PC-9 (cell line): ENCODE results near the gene LSR.

Experiments used
- EZH2 ChIP-seq: fragments of 200-600 bp; sonication (generic); IDR thresholded peaks from 2 replicates; pipeline ENCODE4 v1.8.0; 2017; ENCODE audit warnings: antibody characterized with exemption, low read depth
- TF ChIP-seq, protein P1 (sequence below): fragments of 200-600 bp; sonication (generic); conservative IDR thresholded peaks from 2 replicates; pipeline ENCODE4 v1.6.1; 2017; ENCODE audit warnings: mixed run types, antibody characterized with exemption, mild to moderate bottlenecking, moderate library complexity

DNA sequence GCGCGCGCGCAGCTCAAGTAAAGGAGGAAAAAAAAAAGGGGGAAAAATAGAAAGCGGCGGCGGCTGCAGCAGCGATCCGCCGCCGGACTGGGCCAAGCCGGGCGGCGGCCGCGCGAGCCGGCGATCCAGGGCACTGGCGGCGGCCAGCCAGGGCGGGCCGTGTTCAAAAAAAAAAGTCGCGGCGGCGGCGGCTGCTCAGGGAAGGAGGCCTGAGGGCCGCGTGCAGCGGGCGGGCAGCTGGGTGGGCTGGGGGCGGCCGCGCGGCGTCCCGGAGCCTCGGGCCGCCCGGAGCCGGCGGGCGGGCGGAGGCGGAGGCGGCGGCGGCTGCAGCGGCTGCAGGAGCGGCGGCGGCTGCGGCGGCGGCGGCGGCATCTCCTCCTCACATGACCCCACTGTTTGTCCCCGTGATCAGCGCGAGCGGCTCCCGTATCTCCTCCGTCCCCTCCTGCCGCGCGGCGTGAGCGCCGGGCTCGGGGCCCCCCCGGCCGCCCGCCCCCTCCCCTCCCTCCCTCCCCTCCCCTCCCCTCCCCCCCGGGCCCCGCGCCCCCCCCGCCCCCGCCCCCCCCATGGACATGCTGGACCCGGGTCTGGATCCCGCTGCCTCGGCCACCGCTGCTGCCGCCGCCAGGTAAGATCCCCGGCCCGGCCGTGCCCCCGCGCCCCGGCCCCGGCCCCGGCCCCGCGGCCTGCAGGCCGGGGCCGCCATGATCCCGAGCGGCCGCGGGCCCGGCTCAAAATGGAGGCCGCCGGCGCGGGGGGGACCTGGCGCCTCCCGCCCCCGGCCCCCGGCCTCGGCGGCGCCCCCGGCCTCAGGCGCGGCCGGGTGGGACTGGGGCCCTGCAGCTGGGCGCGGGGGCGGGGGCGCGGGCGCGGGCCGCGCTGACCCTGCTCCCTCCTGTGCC lies 20.0 kb downstream of the LSR start, which contains the start of gene USF2:
- TF ChIP-seq, protein P1, sequence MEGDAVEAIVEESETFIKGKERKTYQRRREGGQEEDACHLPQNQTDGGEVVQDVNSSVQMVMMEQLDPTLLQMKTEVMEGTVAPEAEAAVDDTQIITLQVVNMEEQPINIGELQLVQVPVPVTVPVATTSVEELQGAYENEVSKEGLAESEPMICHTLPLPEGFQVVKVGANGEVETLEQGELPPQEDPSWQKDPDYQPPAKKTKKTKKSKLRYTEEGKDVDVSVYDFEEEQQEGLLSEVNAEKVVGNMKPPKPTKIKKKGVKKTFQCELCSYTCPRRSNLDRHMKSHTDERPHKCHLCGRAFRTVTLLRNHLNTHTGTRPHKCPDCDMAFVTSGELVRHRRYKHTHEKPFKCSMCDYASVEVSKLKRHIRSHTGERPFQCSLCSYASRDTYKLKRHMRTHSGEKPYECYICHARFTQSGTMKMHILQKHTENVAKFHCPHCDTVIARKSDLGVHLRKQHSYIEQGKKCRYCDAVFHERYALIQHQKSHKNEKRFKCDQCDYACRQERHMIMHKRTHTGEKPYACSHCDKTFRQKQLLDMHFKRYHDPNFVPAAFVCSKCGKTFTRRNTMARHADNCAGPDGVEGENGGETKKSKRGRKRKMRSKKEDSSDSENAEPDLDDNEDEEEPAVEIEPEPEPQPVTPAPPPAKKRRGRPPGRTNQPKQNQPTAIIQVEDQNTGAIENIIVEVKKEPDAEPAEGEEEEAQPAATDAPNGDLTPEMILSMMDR = no peak
- no peak for TF ChIP-seq EZH2
